HepG2 (cell line): Measurements from ENCODE around the gene HNRNPUL2. TPM values are rescaled to one million over a fixed set of nuclear protein-coding genes. Genes with fewer than 3 reads are reported as not detected.
A peak's percentile ranks its signal among the peaks of the same experiment; 100 is the strongest.

Experiments used
- CC2D1A ChIP-seq: sonication (generic); formaldehyde crosslinking; IDR thresholded peaks from 2 replicates; pipeline ENCODE4 v1.8.1; 2023; ENCODE audit warnings: mild to moderate bottlenecking, missing genetic modification reagents
- CENPT ChIP-seq: sonication (generic); formaldehyde crosslinking; IDR thresholded peaks from 2 replicates; pipeline ENCODE4 v1.8.0; 2022; ENCODE audit warnings: low read depth, mild to moderate bottlenecking, moderate library complexity, missing genetic modification reagents
- HOXA5 ChIP-seq: sonication (generic); formaldehyde crosslinking; IDR thresholded peaks from 2 replicates; pipeline ENCODE4 v1.4.0; 2020; ENCODE audit warnings: missing genetic modification reagents
- MAZ ChIP-seq, 2 experiments: sonication (generic) in 1 of 2; formaldehyde crosslinking in 1 of 2; IDR thresholded peaks; 2 replicates each; pipeline versions ENCODE4 v1.5.0 to v1.6.1; 2012 to 2020; ENCODE audit warnings: low read depth in 2 of 2, mild to moderate bottlenecking in 2 of 2, borderline replicate concordance in 1 of 2, improper control_type of control experiment in 1 of 2, low read length in 1 of 2, missing genetic modification reagents in 1 of 2, moderate library complexity in 1 of 2
- MIXL1 ChIP-seq: IDR thresholded peaks from 2 replicates; pipeline ENCODE4 v1.6.1; 2016
- MXI1 ChIP-seq: IDR thresholded peaks from 3 replicates; pipeline ENCODE4 v1.6.1; 2012; ENCODE audit warnings: low read depth, low read length, inconsistent platforms, borderline replicate concordance
- NRL ChIP-seq: sonication (generic); formaldehyde crosslinking; IDR thresholded peaks from 2 replicates; pipeline ENCODE4 v1.5.0; 2020; ENCODE audit warnings: missing genetic modification reagents, mild to moderate bottlenecking, moderate library complexity, borderline replicate concordance
- PAX8 ChIP-seq: sonication (generic); formaldehyde crosslinking; IDR thresholded peaks from 2 replicates; pipeline ENCODE4 v1.8.0; 2022; ENCODE audit warnings: mild to moderate bottlenecking, missing genetic modification reagents, borderline replicate concordance
- POLR2AphosphoS5 ChIP-seq: IDR thresholded peaks from 2 replicates; pipeline ENCODE4 v1.6.1; 2012; ENCODE audit warnings: low read depth, low read length
- RORA ChIP-seq: sonication (generic); formaldehyde crosslinking; IDR thresholded peaks from 2 replicates; pipeline ENCODE4 v1.5.0; 2020; ENCODE audit warnings: mild to moderate bottlenecking, missing genetic modification reagents, moderate library complexity
- ZNF292 ChIP-seq: sonication (generic); formaldehyde crosslinking; IDR thresholded peaks from 2 replicates; pipeline ENCODE4 v1.8.1; 2022; ENCODE audit warnings: mild to moderate bottlenecking, low read depth, missing genetic modification reagents, borderline replicate concordance
- ZNF558 ChIP-seq: sonication (generic); formaldehyde crosslinking; IDR thresholded peaks from 2 replicates; pipeline ENCODE4 v1.9.0; 2022; ENCODE audit warnings: mild to moderate bottlenecking, missing genetic modification reagents, borderline replicate concordance
- ZNF766 ChIP-seq: sonication (generic); formaldehyde crosslinking; IDR thresholded peaks from 2 replicates; pipeline ENCODE4 v1.5.0; 2020; ENCODE audit warnings: missing genetic modification reagents, borderline replicate concordance
- ZNF782 ChIP-seq: sonication (generic); formaldehyde crosslinking; IDR thresholded peaks from 2 replicates; pipeline ENCODE4 v1.4.0; 2020; ENCODE audit warnings: missing genetic modification reagents, mild to moderate bottlenecking, borderline replicate concordance
- polyA plus RNA-seq, 8 experiments: library from polyadenylated mRNA; depleted of rRNA in 3 of 8; stranded (reverse) in 7 of 8; unstranded in 1 of 8; fragments of >200 nt; fragmentation: Illumina TruSeq in 4 of 8; extraction: Trizol in 4 of 8; gene quantifications; 2 replicates each; pipeline versions ENCODE4 v1.2.1 to v1.2.3, GENCODE V29; 2011 to 2016; ENCODE audit warnings: low read depth in 4 of 8, missing spikeins in 1 of 8, mixed read lengths in 1 of 8; ENCODE audit not compliant: insufficient read depth in 1 of 8
- total RNA-seq, 5 experiments: library from RNA; depleted of rRNA; stranded (reverse); fragments of >200 nt; fragmentation: Illumina TruSeq; extraction: Trizol; gene quantifications; 2 replicates each; pipeline ENCODE4 v1.2.3, GENCODE V29; 2016; ENCODE audit warnings: low read depth in 1 of 5
- TF ChIP-seq, protein P1 (sequence below): sonication (generic); formaldehyde crosslinking; IDR thresholded peaks from 2 replicates; pipeline ENCODE4 v1.5.1; 2020; ENCODE audit warnings: mild to moderate bottlenecking, missing genetic modification reagents, borderline replicate concordance
- TF ChIP-seq, protein P2 (sequence below): IDR thresholded peaks from 2 replicates; pipeline ENCODE4 v1.6.1; 2016; ENCODE audit warnings: low read depth, missing genetic modification reagents, missing compliant biosample characterization
- TF ChIP-seq, protein P3 (sequence below): sonication (generic); formaldehyde crosslinking; conservative IDR thresholded peaks from 2 replicates; pipeline ENCODE4 v1.8.0; 2022; ENCODE audit warnings: mild to moderate bottlenecking, moderate library complexity, missing genetic modification reagents
- TF ChIP-seq, protein P4 (sequence below): sonication (generic); formaldehyde crosslinking; IDR thresholded peaks from 2 replicates; pipeline ENCODE4 v1.4.0; 2020; ENCODE audit warnings: mild to moderate bottlenecking, low read depth, missing genetic modification reagents

Gene HNRNPUL2
- total and polyA plus RNA-seq, 2 of the 13 experiments (the other 11 are each of a cell fraction or from before 2014, with no cell fraction given) = 8.4 to 9.6 TPM

DNA sequence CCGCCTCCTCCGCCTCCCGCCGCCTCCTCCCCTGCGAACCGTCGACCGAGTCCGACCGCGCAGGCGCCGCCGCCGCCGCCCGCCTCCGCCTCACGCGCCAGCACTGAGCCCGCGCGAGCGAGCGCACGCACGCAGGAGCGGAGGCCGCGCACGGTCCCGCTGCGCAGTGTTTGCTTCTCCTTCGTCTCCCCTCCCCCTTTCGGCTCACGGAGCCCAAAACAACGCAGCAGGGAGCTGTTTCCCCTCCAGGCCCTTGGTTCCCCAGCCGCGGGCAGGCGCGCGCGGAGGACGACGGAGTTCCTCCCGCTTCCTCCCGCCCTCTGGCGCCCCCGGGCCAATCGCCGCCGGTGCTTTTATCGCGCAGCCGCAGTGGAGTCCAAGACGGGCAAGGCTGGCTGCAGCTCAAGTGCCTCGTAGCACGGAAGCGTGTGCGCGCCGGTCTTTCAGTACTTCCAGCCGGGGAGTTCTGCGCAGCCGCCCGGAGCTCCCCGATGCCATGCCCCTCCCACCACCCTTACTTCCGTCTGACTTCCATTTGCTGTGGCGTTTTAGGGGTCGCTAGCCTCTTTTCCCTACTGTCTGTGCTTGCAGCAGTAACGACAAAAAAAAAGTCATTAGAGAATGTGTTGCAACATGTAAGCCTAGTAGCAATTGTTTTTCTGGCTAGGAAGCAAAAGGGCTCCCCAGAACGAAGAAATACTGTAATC lies at the start of gene HNRNPUL2 (continued):
- TF ChIP-seq NRL (peak; percentile 82; the same call in 1 of the 2 replicates), ZNF782 (peak; percentile 93), CENPT (CRISPR knock-in tag) (peak; percentile 95), ZNF292 (CRISPR knock-in tag) (peak; percentile 51; the same call in 1 of the 2 replicates), CC2D1A (no peak), MXI1 (peak; percentile 80; the same call in 1 of the 3 replicates), MAZ (IDR thresholded peaks at IDR 0.05; ENCODE audit: borderline replicate concordance, low read depth, low read length) (peak; percentile 48; the same call in 1 of the 2 replicates), MAZ (CRISPR knock-in tag; IDR thresholded peaks at IDR 0.05; ENCODE audit: low read depth) (peak; percentile 95; the same call in 1 of the 2 replicates), POLR2AphosphoS5 (peak; percentile 71), MIXL1 (CRISPR knock-in tag) (0 out of 2 replicates have a peak, but pooled peaks have one; percentile 13), ZNF558 (CRISPR knock-in tag) (peak; percentile 100; the same call in 1 of the 2 replicates), ZNF766 (CRISPR knock-in tag) (peak; percentile 95), RORA (no peak), HOXA5 (CRISPR knock-in tag) (peak; percentile 87), PAX8 (CRISPR knock-in tag) (peak; percentile 95; the same call in 1 of the 2 replicates)
- TF ChIP-seq, protein P1, sequence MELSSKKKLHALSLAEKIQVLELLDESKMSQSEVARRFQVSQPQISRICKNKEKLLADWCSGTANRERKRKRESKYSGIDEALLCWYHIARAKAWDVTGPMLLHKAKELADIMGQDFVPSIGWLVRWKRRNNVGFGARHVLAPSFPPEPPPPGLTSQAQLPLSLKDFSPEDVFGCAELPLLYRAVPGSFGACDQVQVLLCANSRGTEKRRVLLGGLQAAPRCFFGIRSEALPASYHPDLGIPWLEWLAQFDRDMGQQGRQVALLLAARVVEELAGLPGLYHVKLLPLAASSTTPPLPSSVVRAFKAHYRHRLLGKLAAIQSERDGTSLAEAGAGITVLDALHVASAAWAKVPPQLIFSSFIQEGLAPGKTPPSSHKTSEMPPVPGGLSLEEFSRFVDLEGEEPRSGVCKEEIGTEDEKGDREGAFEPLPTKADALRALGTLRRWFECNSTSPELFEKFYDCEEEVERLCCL (CRISPR knock-in tag) = peak; percentile 78; the same call in 1 of the 2 replicates
- TF ChIP-seq, protein P2, sequence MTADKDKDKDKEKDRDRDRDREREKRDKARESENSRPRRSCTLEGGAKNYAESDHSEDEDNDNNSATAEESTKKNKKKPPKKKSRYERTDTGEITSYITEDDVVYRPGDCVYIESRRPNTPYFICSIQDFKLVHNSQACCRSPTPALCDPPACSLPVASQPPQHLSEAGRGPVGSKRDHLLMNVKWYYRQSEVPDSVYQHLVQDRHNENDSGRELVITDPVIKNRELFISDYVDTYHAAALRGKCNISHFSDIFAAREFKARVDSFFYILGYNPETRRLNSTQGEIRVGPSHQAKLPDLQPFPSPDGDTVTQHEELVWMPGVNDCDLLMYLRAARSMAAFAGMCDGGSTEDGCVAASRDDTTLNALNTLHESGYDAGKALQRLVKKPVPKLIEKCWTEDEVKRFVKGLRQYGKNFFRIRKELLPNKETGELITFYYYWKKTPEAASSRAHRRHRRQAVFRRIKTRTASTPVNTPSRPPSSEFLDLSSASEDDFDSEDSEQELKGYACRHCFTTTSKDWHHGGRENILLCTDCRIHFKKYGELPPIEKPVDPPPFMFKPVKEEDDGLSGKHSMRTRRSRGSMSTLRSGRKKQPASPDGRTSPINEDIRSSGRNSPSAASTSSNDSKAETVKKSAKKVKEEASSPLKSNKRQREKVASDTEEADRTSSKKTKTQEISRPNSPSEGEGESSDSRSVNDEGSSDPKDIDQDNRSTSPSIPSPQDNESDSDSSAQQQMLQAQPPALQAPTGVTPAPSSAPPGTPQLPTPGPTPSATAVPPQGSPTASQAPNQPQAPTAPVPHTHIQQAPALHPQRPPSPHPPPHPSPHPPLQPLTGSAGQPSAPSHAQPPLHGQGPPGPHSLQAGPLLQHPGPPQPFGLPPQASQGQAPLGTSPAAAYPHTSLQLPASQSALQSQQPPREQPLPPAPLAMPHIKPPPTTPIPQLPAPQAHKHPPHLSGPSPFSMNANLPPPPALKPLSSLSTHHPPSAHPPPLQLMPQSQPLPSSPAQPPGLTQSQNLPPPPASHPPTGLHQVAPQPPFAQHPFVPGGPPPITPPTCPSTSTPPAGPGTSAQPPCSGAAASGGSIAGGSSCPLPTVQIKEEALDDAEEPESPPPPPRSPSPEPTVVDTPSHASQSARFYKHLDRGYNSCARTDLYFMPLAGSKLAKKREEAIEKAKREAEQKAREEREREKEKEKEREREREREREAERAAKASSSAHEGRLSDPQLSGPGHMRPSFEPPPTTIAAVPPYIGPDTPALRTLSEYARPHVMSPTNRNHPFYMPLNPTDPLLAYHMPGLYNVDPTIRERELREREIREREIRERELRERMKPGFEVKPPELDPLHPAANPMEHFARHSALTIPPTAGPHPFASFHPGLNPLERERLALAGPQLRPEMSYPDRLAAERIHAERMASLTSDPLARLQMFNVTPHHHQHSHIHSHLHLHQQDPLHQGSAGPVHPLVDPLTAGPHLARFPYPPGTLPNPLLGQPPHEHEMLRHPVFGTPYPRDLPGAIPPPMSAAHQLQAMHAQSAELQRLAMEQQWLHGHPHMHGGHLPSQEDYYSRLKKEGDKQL (CRISPR knock-in tag) = 0 out of 2 replicates have a peak, but pooled peaks have one; percentile 47
- TF ChIP-seq, protein P3, sequence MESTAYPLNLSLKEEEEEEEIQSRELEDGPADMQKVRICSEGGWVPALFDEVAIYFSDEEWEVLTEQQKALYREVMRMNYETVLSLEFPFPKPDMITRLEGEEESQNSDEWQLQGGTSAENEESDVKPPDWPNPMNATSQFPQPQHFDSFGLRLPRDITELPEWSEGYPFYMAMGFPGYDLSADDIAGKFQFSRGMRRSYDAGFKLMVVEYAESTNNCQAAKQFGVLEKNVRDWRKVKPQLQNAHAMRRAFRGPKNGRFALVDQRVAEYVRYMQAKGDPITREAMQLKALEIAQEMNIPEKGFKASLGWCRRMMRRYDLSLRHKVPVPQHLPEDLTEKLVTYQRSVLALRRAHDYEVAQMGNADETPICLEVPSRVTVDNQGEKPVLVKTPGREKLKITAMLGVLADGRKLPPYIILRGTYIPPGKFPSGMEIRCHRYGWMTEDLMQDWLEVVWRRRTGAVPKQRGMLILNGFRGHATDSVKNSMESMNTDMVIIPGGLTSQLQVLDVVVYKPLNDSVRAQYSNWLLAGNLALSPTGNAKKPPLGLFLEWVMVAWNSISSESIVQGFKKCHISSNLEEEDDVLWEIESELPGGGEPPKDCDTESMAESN (CRISPR knock-in tag) = peak; percentile 68; the same call in 1 of the 2 replicates
- TF ChIP-seq, protein P4, sequence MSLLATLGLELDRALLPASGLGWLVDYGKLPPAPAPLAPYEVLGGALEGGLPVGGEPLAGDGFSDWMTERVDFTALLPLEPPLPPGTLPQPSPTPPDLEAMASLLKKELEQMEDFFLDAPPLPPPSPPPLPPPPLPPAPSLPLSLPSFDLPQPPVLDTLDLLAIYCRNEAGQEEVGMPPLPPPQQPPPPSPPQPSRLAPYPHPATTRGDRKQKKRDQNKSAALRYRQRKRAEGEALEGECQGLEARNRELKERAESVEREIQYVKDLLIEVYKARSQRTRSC (CRISPR knock-in tag) = no peak
